Measurements from ENCODE around the gene USP15. TPM values are rescaled to one million over a fixed set of nuclear protein-coding genes. Genes with fewer than 3 reads are reported as not detected.

Gene USP15
- total RNA-seq, 1 experiment from 2014 or later: 35.3 TPM

GRCh38 chr12:62260733-62261683, 804 bp downstream of the USP15 start:
- Mint-ChIP-seq H3K27ac (peak overlapping the region; percentile 98 to 99 (median 98)), H3K36me3 (ENCODE audit: insufficient read depth in 1 of 3, low read depth in 3 of 3) (peaks cover 0 to 3% (median 3%) of the 10 kb centered on the region in 3 experiments; a peak in 5 of 7 replicates), H3K27me3 (ENCODE audit: low read depth) (no peaks in the 10 kb centered on the region), H3K4me3 (peak overlapping the region; percentile 98 to 99), H3K9me3 (0 out of 5 replicates have a peak, but pooled peaks cover 0 to 2% of the 10 kb centered on the region in 2 experiments), H3K4me1 (peaks cover 17% of the 10 kb centered on the region in 2 experiments)
- H4K8ac ChIP-seq (replicated peaks; ENCODE audit: insufficient read length, low read depth, low read length): no peak overlapping the region
- H3K9ac ChIP-seq (ENCODE audit: extremely low read depth, insufficient read length, low read length): peak overlapping the region; percentile 41
- no peak overlapping the region for H2AK5ac ChIP-seq (ENCODE audit: insufficient read length, low read length)
- H3K4ac ChIP-seq (ENCODE audit: low read depth, low read length): no peak overlapping the region
- H3K79me1 ChIP-seq (ENCODE audit: insufficient read depth, low read depth, low read length, poor library complexity, severe bottlenecking): peaks cover 6% of the 10 kb centered on the region
- H3K56ac ChIP-seq (ENCODE audit: insufficient read length, low read depth, low read length): no peak overlapping the region
- no peak overlapping the region for H2BK20ac ChIP-seq (ENCODE audit: low read depth, low read length, poor library complexity, severe bottlenecking)
- H3K23ac ChIP-seq (ENCODE audit: insufficient read length, low read depth, low read length): no peak overlapping the region
- WGBS (ENCODE audit: extremely low coverage, insufficient read length, low lambda C conversion rate): no CpG with 5 or more reads among the region's 26 CpGs
- no peaks in the 10 kb centered on the region for H4K20me1 ChIP-seq (ENCODE audit: control insufficient read depth, insufficient read depth, insufficient read length)
- no peak overlapping the region for H2BK12ac ChIP-seq (ENCODE audit: insufficient read length, low read depth, low read length)
- no peak overlapping the region for H3K27ac ChIP-seq (ENCODE audit: insufficient read length, low read depth, low read length)
- no peak overlapping the region for H2BK120ac ChIP-seq (ENCODE audit: low read depth, low read length, poor library complexity, severe bottlenecking)
- no peak for TF ChIP-seq CTCF (conservative IDR thresholded peaks at IDR 0.05)
- no peak overlapping the region for H3K14ac ChIP-seq (ENCODE audit: insufficient read depth, low read length)
- H2BK15ac ChIP-seq (ENCODE audit: low read depth, low read length): no peak overlapping the region
- H2AFZ ChIP-seq (ENCODE audit: low read length): no peak overlapping the region
- H3T11ph ChIP-seq (ENCODE audit: low read length): no peak overlapping the region
- H2BK5ac ChIP-seq (ENCODE audit: insufficient read length, low read length): no peak overlapping the region
- no peaks in the 10 kb centered on the region for H3K27me3 ChIP-seq (ENCODE audit: insufficient read depth, low read length)
- H3K18ac ChIP-seq (ENCODE audit: insufficient read length, low read depth, low read length): no peak overlapping the region
- no peak overlapping the region for H4K5ac ChIP-seq (ENCODE audit: insufficient read length, low read depth, low read length)
- peak overlapping the region; percentile 89 for H3K4me2 ChIP-seq (ENCODE audit: insufficient read depth, insufficient read length, low read length)
- no peak overlapping the region for H4K91ac ChIP-seq (ENCODE audit: insufficient read length, low read depth, low read length)
- no peaks in the 10 kb centered on the region for H3K9me3 ChIP-seq (ENCODE audit: control insufficient read depth, low read depth, low read length)
- DNase-seq: no peak
- H3K23me2 ChIP-seq (ENCODE audit: insufficient read length, low read depth, low read length, poor library complexity, severe bottlenecking): peaks cover 4% of the 10 kb centered on the region
- H3K4me1 ChIP-seq (ENCODE audit: insufficient read depth, low read length): no peaks in the 10 kb centered on the region
- H3K79me2 ChIP-seq (ENCODE audit: insufficient read depth, low read length): peaks cover 13% of the 10 kb centered on the region; the same call in 1 of the 2 replicates
